ENCODE measurements around the gene CYP8B1.

CYP8B1 gene

GRCh38 chr3:42823351-42823750 is 52.3 kb downstream of the CYP8B1 start:
- TF ChIP-seq KLF1 (tag by site-specific recombination; IDR thresholded peaks at IDR 0.05) (no peak), TRIM28 (IDR thresholded peaks at IDR 0.05; ENCODE audit: borderline replicate concordance, low read length) (peak; percentile 94)
- TF ChIP-seq, protein P1, sequence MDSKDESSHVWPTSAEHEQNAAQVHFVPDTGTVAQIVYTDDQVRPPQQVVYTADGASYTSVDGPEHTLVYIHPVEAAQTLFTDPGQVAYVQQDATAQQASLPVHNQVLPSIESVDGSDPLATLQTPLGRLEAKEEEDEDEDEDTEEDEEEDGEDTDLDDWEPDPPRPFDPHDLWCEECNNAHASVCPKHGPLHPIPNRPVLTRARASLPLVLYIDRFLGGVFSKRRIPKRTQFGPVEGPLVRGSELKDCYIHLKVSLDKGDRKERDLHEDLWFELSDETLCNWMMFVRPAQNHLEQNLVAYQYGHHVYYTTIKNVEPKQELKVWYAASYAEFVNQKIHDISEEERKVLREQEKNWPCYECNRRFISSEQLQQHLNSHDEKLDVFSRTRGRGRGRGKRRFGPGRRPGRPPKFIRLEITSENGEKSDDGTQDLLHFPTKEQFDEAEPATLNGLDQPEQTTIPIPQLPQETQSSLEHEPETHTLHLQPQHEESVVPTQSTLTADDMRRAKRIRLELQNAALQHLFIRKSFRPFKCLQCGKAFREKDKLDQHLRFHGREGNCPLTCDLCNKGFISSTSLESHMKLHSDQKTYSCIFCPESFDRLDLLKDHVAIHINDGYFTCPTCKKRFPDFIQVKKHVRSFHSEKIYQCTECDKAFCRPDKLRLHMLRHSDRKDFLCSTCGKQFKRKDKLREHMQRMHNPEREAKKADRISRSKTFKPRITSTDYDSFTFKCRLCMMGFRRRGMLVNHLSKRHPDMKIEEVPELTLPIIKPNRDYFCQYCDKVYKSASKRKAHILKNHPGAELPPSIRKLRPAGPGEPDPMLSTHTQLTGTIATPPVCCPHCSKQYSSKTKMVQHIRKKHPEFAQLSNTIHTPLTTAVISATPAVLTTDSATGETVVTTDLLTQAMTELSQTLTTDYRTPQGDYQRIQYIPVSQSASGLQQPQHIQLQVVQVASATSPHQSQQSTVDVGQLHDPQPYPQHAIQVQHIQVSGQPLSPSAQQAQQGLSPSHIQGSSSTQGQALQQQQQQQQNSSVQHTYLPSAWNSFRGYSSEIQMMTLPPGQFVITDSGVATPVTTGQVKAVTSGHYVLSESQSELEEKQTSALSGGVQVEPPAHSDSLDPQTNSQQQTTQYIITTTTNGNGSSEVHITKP (tag by site-specific recombination; IDR thresholded peaks at IDR 0.05): 0 out of 2 replicates have a peak, but pooled peaks have one; percentile 10
- Histone ChIP-seq H3K9me3 (ENCODE audit: control insufficient read depth, insufficient read depth, low read depth, low read length) (no peaks in the 10 kb centered on the region), H3K36me3 (ENCODE audit: control insufficient read depth in 2 of 2, insufficient read depth in 1 of 2, low read length in 2 of 2) (no peaks in the 10 kb centered on the region), H3K27ac (ENCODE audit: extremely low read depth, low read depth, low read length) (peak overlapping the region; percentile 77), H3K4me3 (ENCODE audit: low read depth, low read length) (no peak overlapping the region), H3K4me1 (ENCODE audit: control insufficient read depth, insufficient read depth, low read length) (peaks cover 5% of the 10 kb centered on the region; the same call in 1 of the 2 replicates)
- ChIA-PET CTCF (no interaction called here), POLR2A (no interaction called here)

DNA sequence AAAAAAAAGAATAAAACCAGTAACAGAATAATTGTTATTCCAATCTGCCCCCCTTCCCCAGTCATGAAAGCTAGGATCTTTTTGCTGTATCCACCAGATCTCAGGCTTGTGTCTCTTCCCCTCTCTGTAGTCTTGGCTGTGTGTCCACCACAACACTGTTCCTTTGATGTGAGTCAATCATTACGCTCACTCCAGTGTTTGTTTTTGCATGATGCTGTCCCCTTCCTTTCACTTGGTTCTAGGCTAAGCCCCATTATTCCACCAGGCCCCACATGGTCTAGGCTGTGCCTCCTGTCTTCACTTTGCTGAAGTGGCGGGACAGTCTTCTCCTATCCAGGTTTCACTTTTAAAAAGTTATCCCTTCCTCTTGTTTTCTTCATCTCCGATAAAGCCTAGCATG is 52.9 kb downstream of the CYP8B1 start:
- H3K9me3 ChIP-seq (ENCODE audit: control insufficient read depth, insufficient read depth, low read depth, low read length): no peaks in the 10 kb centered on the region
- ChIA-PET CTCF (interaction anchor here (0.6 kb wide), 1 partner anchor 18 kb away, joined by 3 read pairs; the partner anchor contains the start of gene HIGD1A), POLR2A (no interaction called here)
- peaks cover 5% of the 10 kb centered on the region; the same call in 1 of the 2 replicates for H3K4me1 ChIP-seq (ENCODE audit: control insufficient read depth, insufficient read depth, low read length)
- H3K4me3 ChIP-seq (ENCODE audit: low read depth, low read length): no peak overlapping the region
- no peaks in the 10 kb centered on the region for H3K36me3 ChIP-seq (ENCODE audit: control insufficient read depth in 2 of 2, insufficient read depth in 1 of 2, low read length in 2 of 2)
- peak overlapping the region; percentile 77 for H3K27ac ChIP-seq (ENCODE audit: extremely low read depth, low read depth, low read length)
- TF ChIP-seq ZNF362 (tag by site-specific recombination; IDR thresholded peaks at IDR 0.05) (no peak), ZNF530 (tag by site-specific recombination; IDR thresholded peaks at IDR 0.05; ENCODE audit: low read depth) (no peak), ZNF335 (tag by site-specific recombination; conservative IDR thresholded peaks at IDR 0.05) (0 out of 2 replicates have a peak, but pooled peaks have one; percentile 22), ZNF214 (tag by site-specific recombination; IDR thresholded peaks at IDR 0.05; ENCODE audit: borderline replicate concordance) (no peak), TCF7L2 (IDR thresholded peaks at IDR 0.05; ENCODE audit: borderline replicate concordance, low read depth, low read length) (0 out of 2 replicates have a peak, but pooled peaks have one; percentile 49), ZNF350 (tag by site-specific recombination; IDR thresholded peaks at IDR 0.05) (no peak), ZNF19 (tag by site-specific recombination; IDR thresholded peaks at IDR 0.05; ENCODE audit: low read depth) (no peak), PRDM1 (tag by site-specific recombination; IDR thresholded peaks at IDR 0.05) (0 out of 2 replicates have a peak, but pooled peaks have one; percentile 20), ZIC2 (tag by site-specific recombination; IDR thresholded peaks at IDR 0.05) (no peak), ZNF2 (tag by site-specific recombination; IDR thresholded peaks at IDR 0.05) (no peak), KLF10 (tag by site-specific recombination; IDR thresholded peaks at IDR 0.05) (no peak), ZNF324 (tag by site-specific recombination; IDR thresholded peaks at IDR 0.05) (no peak), ZNF629 (tag by site-specific recombination; IDR thresholded peaks at IDR 0.05) (no peak), AEBP2 (tag by site-specific recombination; IDR thresholded peaks at IDR 0.05; ENCODE audit: borderline replicate concordance) (no peak), ZNF114 (tag by site-specific recombination; IDR thresholded peaks at IDR 0.05) (no peak), ZNF624 (tag by site-specific recombination; IDR thresholded peaks at IDR 0.05) (no peak), ZNF184 (tag by site-specific recombination; IDR thresholded peaks at IDR 0.05) (no peak), ZNF510 (tag by site-specific recombination; IDR thresholded peaks at IDR 0.05; ENCODE audit: insufficient replicate concordance) (no peak)
- TF ChIP-seq, protein P2, sequence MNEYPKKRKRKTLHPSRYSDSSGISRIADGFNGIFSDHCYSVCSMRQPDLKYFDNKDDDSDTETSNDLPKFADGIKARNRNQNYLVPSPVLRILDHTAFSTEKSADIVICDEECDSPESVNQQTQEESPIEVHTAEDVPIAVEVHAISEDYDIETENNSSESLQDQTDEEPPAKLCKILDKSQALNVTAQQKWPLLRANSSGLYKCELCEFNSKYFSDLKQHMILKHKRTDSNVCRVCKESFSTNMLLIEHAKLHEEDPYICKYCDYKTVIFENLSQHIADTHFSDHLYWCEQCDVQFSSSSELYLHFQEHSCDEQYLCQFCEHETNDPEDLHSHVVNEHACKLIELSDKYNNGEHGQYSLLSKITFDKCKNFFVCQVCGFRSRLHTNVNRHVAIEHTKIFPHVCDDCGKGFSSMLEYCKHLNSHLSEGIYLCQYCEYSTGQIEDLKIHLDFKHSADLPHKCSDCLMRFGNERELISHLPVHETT (tag by site-specific recombination; IDR thresholded peaks at IDR 0.05): no peak
- TF ChIP-seq, protein P3, sequence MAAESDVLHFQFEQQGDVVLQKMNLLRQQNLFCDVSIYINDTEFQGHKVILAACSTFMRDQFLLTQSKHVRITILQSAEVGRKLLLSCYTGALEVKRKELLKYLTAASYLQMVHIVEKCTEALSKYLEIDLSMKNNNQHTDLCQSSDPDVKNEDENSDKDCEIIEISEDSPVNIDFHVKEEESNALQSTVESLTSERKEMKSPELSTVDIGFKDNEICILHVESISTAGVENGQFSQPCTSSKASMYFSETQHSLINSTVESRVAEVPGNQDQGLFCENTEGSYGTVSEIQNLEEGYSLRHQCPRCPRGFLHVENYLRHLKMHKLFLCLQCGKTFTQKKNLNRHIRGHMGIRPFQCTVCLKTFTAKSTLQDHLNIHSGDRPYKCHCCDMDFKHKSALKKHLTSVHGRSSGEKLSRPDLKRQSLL (tag by site-specific recombination; IDR thresholded peaks at IDR 0.05): no peak
- TF ChIP-seq, protein P4, sequence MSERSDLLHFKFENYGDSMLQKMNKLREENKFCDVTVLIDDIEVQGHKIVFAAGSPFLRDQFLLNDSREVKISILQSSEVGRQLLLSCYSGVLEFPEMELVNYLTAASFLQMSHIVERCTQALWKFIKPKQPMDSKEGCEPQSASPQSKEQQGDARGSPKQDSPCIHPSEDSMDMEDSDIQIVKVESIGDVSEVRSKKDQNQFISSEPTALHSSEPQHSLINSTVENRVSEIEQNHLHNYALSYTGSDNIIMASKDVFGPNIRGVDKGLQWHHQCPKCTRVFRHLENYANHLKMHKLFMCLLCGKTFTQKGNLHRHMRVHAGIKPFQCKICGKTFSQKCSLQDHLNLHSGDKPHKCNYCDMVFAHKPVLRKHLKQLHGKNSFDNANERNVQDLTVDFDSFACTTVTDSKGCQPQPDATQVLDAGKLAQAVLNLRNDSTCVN (tag by site-specific recombination; optimal IDR thresholded peaks at IDR 0.05): no peak
